HG03045 (cell line): ENCODE results near the gene JPT1.

Source experiments
- ATAC-seq: cut with Tn5 transposase; IDR thresholded peaks from one replicate; pipeline ENCODE4 v1.9.1; 2021; ENCODE audit warnings: mild to moderate bottlenecking, moderate library complexity; ENCODE audit not compliant: unreplicated experiment

Gene JPT1

DNA sequence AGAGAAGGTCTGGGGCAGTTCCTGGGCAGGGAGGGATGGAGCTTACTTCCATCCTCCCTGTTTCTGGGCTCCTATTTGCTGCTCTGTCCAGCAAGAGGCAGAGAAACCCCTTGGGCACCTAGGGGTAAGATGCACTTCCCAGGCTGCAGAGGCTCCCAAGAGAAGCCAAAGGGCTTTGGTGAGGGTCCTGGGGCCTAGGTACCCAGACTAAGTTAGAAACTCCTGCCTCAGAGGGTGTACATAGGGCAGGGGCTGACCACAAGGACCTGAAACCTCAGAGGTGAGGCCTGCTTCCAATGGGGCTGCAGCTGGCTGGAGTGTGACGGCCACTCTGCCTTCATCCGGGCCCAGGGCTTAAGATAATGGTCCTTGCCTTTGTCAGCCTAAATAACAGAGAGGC lies 46.1 kb downstream of the JPT1 start:
- ATAC-seq, result no peak

DNA sequence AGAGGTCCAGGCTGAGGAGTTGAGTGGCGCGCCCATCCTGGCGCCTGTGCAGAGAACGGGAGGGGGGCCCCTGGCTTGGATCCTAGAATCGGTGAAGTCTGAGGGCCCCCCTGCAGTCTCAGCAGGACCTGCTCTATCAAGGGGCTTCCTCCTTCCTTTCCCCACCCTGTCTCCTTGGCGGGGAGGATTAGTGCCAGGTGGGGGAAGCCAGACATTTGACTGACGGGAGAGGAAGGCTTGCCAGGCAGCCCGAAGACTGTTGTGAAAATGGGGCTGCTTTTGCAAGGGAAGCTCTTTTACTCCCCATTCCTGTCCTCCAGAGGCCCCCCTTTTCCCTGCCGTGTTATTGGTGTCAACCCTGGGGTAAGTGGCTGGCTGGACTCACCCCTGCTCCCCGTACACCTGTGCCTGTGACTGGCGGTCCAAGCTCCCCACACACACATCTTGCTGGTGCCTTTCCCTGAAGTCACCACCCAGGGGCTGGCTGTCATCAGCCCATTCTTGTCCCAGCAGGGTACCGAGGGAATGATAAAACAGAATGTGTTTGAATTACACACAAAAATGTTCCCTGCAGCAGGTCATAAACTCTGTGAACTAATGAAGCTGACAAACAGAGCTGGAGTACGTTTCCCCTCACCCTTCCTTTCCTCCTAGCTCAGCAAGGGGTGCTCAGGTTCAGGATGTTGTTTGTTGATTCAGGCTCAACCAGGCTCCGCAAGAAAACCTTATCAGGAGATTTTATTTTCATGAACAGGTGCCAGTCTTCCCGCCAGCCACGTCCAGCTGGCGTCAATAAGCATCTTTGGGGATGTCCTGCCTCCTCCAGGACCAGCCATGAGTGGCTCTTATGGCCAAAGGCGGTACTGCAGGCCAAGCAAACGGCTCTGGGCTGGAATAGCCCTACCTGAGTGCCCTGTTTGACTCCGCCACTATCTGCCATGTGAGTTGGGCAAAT lies 48.9 kb downstream of the JPT1 start:
- no peak for ATAC-seq

DNA sequence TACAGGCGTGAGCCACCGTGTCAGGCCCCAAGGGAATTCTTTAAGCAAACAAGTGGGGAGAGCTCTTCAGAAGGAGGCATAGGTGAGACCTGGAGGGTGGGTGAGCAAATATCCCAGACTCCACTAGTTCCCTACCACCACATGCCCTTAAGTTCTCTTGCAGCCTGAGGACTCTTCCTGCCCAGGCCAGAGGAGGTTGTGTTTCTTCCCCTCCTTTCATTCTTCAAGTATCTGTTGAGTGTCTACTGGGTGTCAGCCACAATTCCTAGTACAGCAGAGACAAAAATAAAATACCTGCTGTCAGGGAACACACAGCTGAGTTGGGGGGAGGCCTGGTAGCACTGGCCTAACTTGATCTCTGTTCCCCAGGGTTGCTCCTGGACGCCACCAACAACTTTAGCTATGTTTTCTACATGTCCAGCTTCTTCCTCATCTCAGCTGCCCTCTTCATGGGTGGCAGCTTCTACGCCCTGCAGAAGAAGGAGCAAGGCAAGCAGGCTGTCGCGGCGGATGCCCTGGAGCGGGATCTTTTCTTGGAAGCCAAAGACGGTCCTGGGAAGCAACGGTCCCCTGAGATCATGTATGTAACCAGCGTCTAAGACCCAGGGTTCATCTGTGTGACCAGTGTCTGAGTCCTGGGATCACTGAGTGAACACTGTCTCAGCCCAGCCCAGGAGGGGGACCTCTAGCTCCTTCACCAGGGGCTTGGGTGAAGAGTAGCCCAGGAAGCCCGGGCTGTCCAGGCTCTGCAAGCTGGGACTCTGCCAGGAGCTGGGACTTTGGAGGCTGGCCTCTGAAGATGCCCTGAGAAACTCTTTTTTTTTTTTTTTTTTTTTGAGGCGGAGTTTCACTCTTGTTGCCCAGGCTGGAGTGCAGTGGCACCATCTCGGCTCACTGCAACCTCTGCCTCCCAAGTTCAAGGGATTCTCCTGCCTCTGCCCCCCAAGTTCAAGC lies 50.4 kb downstream of the JPT1 start:
- ATAC-seq, result no peak

DNA sequence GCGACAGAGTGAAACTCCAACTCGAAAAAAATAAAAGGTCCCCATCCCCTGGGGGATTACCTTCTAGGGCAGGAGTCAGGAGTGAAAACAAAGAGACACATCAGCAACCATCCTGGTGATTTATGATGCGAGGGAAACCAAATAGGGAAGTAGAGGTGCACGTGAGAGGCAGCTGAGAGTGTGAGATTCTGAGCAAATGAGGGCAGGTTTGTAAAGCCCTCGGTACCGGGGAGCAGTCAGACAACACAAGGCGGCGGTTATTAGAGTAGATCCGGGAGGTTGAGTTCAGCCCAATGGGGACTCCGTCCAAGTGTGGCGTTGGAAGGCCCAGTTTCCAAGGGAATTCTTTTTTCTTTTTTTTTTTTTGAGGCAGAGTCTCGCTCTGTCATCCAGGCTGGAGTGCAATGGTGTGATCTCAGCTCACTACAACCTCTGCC lies 51.9 kb downstream of the JPT1 start:
- ATAC-seq, result no peak

DNA sequence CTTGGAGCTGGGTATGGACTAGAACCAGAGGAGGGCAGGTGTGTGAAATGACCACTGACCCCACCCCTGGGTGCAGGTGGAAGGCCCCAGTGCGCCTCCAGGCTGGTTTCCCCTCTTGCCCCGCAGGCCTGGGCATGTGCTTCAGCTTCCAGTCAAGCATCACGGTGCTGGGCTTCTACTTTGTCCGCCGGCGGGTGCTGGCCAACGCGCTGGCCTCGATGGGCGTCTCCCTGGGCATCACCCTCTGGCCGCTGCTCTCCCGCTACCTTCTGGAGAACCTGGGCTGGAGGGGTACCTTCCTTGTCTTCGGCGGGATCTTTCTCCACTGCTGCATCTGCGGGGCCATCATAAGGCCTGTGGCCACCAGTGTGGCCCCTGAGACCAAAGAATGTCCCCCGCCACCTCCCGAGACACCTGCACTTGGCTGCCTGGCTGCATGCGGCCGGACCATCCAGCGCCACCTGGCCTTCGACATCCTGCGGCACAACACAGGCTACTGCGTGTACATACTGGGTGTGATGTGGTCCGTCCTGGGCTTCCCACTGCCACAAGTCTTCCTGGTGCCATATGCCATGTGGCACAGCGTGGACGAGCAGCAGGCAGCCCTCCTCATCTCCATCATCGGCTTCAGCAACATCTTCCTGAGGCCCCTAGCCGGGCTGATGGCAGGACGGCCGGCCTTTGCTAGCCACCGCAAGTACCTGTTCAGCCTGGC lies 54.3 kb downstream of the JPT1 start:
- ATAC-seq, result no peak

DNA sequence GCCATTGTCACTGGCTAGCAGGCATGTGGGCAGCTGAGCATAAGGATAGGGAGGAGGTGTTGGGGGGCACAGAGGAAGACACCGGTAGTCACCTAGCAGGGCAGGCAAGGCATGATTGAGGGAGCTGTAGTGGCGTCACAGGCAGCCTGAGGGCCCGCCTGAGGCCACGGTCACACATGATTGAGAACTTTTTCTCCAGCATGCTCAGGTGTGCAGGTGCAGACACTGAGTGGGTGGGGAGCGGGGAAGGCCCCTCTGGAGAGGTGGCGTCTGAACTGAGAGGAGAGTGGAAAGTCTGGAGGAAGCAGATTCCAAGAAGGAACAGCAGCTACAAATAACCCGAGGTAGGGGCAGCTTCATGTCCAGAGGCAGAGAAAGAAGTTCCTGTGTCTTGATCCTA lies 55.5 kb downstream of the JPT1 start:
- ATAC-seq, result no peak

DNA sequence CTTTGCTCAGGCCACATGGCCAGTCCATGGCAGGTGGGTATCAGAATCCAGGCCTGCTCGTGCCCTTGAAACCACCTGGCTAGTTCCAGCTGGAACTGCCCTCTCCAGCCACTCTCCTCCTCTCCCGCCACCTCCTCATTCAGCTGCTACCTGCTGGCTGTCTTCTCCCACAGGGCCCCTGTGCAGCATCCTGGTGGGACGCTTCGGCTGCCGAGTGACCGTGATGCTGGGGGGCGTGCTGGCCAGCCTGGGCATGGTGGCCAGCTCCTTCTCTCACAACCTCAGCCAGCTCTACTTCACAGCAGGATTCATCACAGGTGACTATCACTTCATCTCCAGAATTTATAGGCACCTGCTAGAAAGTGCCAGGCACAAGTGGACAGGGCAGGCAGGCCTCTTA lies 56.4 kb downstream of the JPT1 start:
- ATAC-seq, result no peak

DNA sequence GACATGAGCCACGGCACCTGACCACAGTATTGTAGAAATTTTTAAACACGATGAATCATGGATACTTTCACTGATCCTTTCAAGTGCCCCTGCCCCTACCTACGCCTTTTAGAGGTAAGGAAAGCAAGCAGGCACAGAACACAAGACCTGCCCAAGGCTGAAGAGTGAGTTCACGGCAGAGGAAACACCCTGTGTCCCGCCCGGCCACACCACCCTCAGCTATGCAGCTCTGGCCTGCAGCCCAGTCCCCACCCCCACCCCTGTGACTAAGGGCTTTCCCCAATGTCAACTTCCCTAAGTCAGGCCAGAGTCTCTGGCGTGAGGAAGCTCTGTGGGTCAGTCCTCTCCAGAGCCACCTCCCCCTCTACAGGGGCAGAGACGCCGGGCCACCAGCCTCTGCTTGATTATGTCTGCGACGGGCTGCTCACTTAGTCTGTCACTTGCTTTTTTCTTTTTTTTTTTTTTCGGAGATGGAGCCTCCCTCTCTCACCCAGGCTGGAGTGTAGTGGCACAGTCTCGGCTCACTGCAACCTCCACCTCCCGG lies 58.2 kb downstream of the JPT1 start:
- no peak for ATAC-seq

DNA sequence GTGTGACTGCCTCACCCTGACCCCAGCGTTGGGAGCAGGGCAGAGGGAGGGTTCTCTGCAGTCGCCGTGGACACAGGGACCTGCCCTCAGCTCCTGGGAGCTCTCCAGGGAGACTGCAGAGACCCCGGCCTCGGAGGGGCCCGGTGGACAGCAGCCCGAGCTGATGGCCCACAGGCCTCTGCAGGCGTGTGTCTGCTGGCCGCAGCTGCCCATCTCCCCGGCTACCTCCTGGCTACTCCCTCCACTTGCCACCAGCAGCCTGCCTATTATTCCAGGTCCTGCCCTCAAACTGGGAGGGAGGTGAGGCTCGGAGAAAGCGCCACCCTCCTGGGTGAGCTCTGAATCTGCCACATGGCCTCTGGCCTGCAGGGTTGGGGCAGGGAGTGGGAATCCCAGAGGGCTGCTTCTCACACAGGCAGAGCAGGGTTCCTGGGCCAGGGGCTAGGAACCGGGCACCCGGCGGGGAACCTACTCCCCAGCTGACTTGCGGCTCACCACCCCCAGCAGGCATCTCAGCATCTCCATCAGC lies 59.4 kb downstream of the JPT1 start:
- no peak for ATAC-seq

DNA sequence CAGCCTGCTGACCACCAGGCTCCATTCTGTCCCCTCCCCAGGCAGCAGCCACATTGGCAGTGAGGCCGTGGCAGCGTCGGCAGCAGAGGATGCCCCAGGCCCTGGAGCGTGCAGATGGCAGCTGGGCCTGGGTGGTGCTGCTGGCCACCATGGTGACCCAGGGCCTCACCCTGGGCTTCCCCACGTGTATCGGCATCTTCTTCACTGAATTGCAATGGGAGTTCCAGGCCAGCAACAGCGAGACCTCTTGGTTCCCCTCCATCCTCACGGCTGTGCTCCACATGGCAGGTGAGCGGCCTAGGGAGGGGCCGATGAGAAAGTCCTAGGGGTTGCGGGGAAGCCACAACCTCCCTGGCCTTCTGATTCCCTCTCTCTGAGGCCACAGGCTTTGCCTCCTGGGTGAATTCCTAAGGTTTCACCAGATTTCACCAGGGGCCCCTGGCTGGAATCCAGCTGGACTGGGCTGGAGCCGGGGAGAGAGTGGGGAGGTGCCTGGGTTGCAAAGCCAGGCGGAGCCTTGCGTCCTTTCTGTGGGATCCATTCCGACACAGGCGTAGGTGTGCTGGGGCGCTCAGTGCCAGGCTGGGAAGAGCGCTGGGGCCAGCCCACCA lies 60.7 kb downstream of the JPT1 start:
- ATAC-seq, result no peak

DNA sequence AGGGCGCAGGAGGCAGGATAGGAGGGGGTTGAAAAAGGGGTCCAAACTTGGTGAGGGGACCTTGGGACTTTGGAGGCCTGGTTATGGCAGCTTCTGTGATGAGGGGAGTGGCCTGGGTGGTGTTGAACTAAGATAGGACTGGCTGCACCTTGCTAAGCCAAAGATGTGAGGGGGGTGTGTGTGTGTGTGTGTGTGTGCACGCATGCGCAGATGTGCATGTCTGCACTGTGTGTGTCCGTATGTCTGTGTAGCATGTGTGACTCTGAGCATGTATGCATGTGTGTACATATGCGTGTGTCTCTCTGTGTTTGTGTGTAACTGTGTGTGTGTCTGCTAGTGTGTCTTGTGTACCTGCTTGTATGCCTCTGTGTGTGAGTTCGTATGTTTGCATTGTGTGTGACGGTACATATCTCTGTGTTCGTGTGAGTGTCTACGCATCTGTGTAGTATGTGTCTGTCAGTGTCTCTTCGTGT lies 62.4 kb downstream of the JPT1 start:
- ATAC-seq, result no peak

DNA sequence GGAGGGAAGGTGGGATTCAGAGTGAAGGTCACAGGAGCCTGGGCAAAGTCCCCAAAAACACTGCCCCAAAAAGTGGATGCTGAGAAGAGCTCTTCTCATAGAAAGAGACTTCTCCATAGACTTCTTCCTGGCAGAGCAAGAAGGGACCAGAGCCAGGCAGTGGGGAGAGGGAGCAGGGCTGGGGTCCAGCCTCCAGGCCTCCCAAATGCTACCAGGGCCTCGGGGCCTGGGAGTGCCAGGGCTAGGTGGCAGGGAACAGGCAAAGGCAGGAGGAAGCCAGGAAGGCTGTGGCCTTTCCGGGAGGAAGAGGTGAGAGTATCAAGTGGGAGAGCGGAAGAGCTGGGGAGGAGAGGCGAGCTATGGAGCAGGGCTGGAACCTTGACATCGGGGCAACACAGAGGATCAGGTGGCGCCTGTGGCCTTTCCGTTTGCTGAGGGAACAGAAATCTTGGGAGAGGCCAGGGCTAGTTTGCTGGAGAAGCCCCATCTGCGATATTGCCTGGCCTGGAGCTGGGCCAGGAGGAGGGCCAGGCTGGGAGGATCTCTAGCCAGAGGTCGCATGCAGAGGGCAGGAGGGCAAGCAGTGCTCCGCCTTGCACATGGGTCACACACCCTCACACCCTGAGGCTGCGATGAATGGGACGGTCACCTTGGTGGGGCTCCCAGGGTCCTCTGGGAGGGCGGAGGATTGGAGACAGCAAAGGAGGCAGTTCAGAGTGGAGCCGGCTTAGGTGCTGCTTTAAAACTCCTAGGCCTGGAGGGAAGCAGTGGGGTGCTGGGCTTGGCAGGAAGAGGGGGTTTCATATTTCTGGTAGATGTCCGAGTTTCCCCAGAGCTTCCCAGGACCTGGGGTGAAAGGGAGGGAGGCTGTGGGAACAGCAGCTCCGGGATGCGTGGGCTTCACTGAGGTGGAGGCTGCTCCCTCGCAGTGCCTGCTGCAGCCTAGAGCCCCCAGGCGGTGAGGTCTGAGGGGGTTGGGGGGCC lies 63.1 kb downstream of the JPT1 start:
- ATAC-seq, result no peak

DNA sequence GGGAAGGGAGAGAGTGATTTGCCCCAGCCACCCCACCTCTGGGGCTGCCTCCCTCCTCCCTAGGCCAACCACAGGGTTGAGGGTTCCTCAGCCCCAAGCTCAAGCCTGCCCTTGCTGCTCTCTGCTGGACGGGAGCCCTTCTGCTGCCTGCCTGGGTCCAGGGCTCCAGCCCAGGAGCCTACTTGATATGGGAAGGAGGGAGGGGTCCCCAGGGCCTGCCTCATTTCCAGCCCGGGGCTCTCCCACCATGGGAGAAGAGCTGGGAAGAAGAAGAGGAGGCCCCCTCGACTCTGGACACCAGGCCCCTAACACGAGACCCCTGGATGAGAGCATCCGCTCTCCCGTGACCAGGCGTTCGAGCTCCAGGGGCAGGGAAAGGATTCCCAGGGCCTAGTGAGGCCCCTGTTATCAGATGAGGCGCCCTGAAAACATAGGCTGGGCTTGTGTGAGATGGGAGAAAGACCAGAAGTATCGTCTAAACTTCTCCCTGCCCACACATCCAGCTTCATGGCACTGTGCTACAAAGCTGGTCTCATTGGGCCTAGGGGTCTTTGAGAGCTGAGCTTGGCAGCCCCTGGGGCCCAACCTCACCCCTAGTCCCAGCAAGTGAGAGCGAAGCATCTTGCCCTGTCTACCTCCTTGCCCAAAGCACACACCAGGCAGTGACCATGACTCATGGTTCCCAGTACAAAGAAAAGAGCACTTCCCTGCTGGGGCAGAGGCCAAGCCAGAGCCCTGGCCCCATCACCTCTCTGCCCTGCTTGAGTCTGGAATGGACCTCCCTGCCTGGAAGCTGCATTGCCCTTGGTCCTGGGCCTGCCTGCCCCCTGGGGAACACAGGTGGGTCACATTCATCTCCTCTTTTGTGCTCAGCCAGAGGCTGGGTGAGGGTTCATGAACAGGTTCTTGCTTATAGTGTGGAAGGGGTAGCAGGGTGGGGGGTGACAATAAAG lies 65.6 kb downstream of the JPT1 start:
- ATAC-seq, result peak; percentile 7

DNA sequence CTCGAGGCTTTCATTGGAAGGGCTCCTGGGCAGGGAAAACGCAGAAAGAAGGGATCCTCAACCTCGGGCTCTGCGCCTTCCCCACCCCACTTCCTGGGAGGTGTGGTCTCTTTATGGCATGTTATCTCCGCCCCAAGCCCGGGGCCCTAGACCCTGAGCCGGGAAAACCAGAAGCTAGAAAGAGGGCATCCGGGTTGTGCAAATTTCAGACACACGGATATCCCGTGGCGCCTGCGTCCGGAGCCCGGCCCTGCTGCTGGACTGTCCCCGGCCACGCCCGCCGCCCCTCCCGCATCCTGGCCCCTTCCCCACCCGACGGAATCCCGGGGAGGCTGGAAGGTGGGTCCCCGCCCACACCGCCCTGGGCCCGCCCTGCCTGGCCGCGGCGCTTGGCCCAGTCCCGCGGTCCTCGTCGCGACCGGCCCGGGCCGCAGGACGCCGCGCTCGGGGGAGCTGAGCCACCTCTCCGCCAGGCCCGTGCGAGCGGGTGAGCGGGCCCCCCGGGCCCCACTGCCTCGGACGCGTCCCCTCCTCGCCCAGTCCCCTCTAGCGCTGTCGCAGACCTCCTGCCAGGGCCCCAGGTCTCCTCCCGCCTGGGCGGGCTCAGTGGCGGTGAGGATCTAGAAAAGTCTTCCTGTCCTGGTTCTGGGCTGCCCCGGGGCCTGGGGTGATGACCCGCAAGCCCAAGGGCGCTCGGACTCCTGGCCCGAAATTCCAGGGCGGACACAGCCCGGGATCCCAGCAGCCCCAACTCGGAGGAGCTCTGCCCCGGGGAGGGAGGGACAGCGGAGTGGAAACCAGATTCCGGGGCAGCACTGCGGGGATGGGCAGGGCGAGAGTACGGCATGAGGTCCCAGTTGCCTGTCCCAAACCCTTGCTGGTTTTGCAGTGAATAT lies 66.5 kb downstream of the JPT1 start, which contains the start of gene SLC16A5:
Gene SLC16A5, plus strand, starts transcription at position 397 of the 896 bp plus-strand sequence. CDS start 5,683 bp downstream, outside the sequence.
- ATAC-seq, result peak; percentile 54

DNA sequence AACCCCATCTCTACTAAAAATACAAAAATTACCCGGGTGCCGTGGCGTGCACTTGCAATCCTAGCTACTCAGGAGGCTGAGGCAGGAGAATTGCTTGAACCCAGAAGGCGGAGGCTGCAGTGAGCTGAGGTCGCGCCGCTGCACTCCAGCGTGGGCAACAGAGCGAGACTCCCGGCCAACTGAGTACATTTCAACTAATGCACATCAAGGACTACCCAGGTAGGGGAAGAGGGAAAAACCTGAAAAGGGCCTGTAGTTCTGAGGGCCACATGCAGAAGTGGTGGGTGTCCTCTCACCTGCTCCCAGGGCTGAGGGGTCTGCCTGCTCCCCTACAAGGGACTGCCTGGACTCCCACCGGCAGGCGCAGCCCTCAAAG lies 67.1 kb downstream of the JPT1 start:
- ATAC-seq, result peak; percentile 4

DNA sequence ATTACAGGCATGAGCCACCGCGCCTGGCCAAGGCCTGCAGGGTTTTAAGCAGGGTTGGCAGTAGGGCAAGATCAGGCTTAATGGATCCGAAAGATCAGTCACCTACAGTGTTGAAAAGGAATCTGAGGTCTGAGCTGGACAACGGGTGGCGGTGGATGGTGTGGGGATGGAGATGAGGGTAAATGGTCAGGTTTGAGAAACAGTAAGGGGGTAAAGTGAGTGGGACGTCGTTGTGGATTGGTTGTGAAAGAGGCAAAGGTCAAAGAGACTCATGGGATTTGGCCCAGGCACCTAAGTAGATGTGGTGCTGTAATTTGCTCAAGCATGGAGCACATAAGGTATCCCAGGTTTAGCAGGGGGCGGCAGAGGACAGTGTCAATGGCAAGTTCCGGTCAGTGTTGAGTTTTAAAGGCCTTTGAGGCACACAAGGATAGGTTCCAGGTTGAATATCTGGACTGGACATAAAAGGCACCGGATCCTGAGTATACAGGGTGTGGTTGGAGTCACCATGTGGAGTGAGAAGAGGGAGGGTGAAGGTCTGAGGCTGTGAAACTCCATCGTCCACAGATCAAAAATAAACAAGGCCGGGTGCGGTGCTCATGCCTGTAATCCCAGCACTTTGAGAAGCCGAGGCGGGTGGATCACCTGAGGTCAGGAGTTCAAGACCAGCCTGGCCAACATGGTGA lies 67.7 kb downstream of the JPT1 start:
- ATAC-seq, result no peak
